ENCODE measurements around the gene C1orf185.
"Not testable (repeated sequence)": the region's sequence is repeated elsewhere in the genome, so short reads cannot be mapped to it uniquely, and the experiment has no call there.

Gene C1orf185

GRCh38 chr1:51137696-51138095 lies 35.7 kb downstream of the C1orf185 start:
- not testable (repeated sequence) for DNase-seq, ATAC-seq

- DNase-seq (no peak), ATAC-seq (no peak)
Measured at GRCh38 chr1:51139474-51139873, 37.4 kb downstream of the C1orf185 start.

- no peak for DNase-seq
- ATAC-seq = no peak
Measured at GRCh38 chr1:51147394-51147793, 45.4 kb downstream of the C1orf185 start.

GRCh38 chr1:51154776-51155175 lies 52.7 kb downstream of the C1orf185 start:
- DNase-seq (no peak), ATAC-seq (no peak)

GRCh38 chr1:51156752-51157151 lies 54.7 kb downstream of the C1orf185 start:
- DNase-seq (no peak), ATAC-seq (no peak)

- ATAC-seq = no peak
Measured at GRCh38 chr1:51157395-51157794, 55.4 kb downstream of the C1orf185 start.

GRCh38 chr1:51158263-51158662 lies 56.2 kb downstream of the C1orf185 start:
- no peak for DNase-seq
- no peak for ATAC-seq

More at GRCh38 chr1:51157395-51157794, 55.4 kb downstream of the C1orf185 start:
- DNase-seq = no peak

- ATAC-seq, DNase-seq: not testable (repeated sequence)
Measured at GRCh38 chr1:51162560-51162959, 60.5 kb downstream of the C1orf185 start.

- ATAC-seq = no peak
- DNase-seq = no peak
Measured at GRCh38 chr1:51165540-51165939, 63.5 kb downstream of the C1orf185 start.

GRCh38 chr1:51168266-51168845 lies 66.3 kb downstream of the C1orf185 start:
- ATAC-seq = peak; percentile 40
- DNase-seq = no peak

- no peak for ATAC-seq
- DNase-seq = no peak
Measured at GRCh38 chr1:51168936-51169335, 66.9 kb downstream of the C1orf185 start.

GRCh38 chr1:51170342-51170741 lies 68.3 kb downstream of the C1orf185 start:
- no peak for DNase-seq
- no peak for ATAC-seq

GRCh38 chr1:51172811-51173210 lies 70.8 kb downstream of the C1orf185 start:
- DNase-seq (no peak), ATAC-seq (no peak)

GRCh38 chr1:51175278-51175677 lies 73.2 kb downstream of the C1orf185 start:
- no peak for DNase-seq
- no peak for ATAC-seq

GRCh38 chr1:51177988-51178387 lies 76.0 kb downstream of the C1orf185 start:
- DNase-seq = not testable (repeated sequence)

GRCh38 chr1:51188230-51188629 lies 86.2 kb downstream of the C1orf185 start:
- DNase-seq = no peak
- no peak for ATAC-seq

More at GRCh38 chr1:51177988-51178387, 76.0 kb downstream of the C1orf185 start:
- not testable (repeated sequence) for ATAC-seq

- DNase-seq (peak; percentile 46), ATAC-seq (no peak)
Measured at GRCh38 chr1:51189421-51190073, 87.5 kb downstream of the C1orf185 start.

- DNase-seq = no peak
Measured at GRCh38 chr1:51190961-51191360, 88.9 kb downstream of the C1orf185 start.

GRCh38 chr1:51192213-51192843 lies 90.3 kb downstream of the C1orf185 start:
- ATAC-seq (no peak), DNase-seq (peak; percentile 66)

More at GRCh38 chr1:51190961-51191360, 88.9 kb downstream of the C1orf185 start:
- no peak for ATAC-seq

- DNase-seq = no peak
- no peak for ATAC-seq
Measured at GRCh38 chr1:51193564-51193963, 91.5 kb downstream of the C1orf185 start.

Data from stimulated activated naive CD8-positive, alpha-beta T cell treated with anti-CD3 and anti-CD28 coated beads, Interleukin-15, Interleukin-2, amounts not matched to agents 100 U/mL and 50 U/mL, for 24 hours (primary cell).